GM12864 (cell line): ENCODE measurements around the gene CDADC1.

Experiments used
- DNase-seq: peaks from one replicate; pipeline ENCODE4 v3.0.0-alpha.2; 2011; ENCODE audit warnings: low read depth
- H3K4me3 ChIP-seq: 2 replicates; pipeline ENCODE4 v1.5.1; 2011; ENCODE audit warnings: mild to moderate bottlenecking, low read depth, low read length, control low read depth
- CTCF ChIP-seq: IDR thresholded peaks from 2 replicates; pipeline ENCODE4 v1.5.1; 2011; ENCODE audit warnings: low read depth, mild to moderate bottlenecking, moderate library complexity, low read length, control low read depth, inconsistent platforms; ENCODE audit errors: missing control alignments

Gene CDADC1

GRCh38 chr13:49213997-49214916 is 33.5 kb upstream of the CDADC1 start:
- no peak overlapping the region for H3K4me3 ChIP-seq
- TF ChIP-seq CTCF: no peak
- no peak for DNase-seq

GRCh38 chr13:49214917-49215376 is 32.8 kb upstream of the CDADC1 start:
- DNase-seq: peak; percentile 31
- peak; percentile 34 for TF ChIP-seq CTCF

GRCh38 chr13:49216334-49216733 is 31.4 kb upstream of the CDADC1 start:
- H3K4me3 ChIP-seq: no peak overlapping the region
- DNase-seq: no peak
- TF ChIP-seq CTCF: no peak

More at GRCh38 chr13:49214917-49215376, 32.8 kb upstream of the CDADC1 start:
- H3K4me3 ChIP-seq: no peak overlapping the region

- no peak for TF ChIP-seq CTCF
- no peak overlapping the region for H3K4me3 ChIP-seq
- DNase-seq: no peak
Measured at GRCh38 chr13:49217962-49218492, 29.7 kb upstream of the CDADC1 start.

- no peak for TF ChIP-seq CTCF
- DNase-seq: no peak
- H3K4me3 ChIP-seq: no peak overlapping the region
Measured at GRCh38 chr13:49218493-49219051, 29.2 kb upstream of the CDADC1 start.

GRCh38 chr13:49219647-49220035 is 28.1 kb upstream of the CDADC1 start:
- TF ChIP-seq CTCF: no peak
- DNase-seq: no peak

More at GRCh38 chr13:49219647-49220035, 28.1 kb upstream of the CDADC1 start:
- no peak overlapping the region for H3K4me3 ChIP-seq
